ENCODE results near the gene TPD52L1.
A peak's percentile ranks its signal among the peaks of the same experiment; 100 is the strongest.
"Not testable (repeated sequence)": the region's sequence is repeated elsewhere in the genome, so short reads cannot be mapped to it uniquely, and the experiment has no call there.

Gene TPD52L1

GRCh38 chr6:125275779-125276178 is 122.2 kb downstream of the TPD52L1 start:
- DNase-seq, result no peak

GRCh38 chr6:125277838-125278237 is 124.3 kb downstream of the TPD52L1 start:
- DNase-seq, result no peak

GRCh38 chr6:125279961-125280360 is 126.4 kb downstream of the TPD52L1 start:
- no peak for DNase-seq

- DNase-seq, result not testable (repeated sequence)
Observed at GRCh38 chr6:125280370-125281035, 126.9 kb downstream of the TPD52L1 start.

GRCh38 chr6:125282470-125282869 is 128.9 kb downstream of the TPD52L1 start:
- DNase-seq, result not testable (repeated sequence)

GRCh38 chr6:125285353-125285752 is 131.8 kb downstream of the TPD52L1 start:
- no peak for DNase-seq

- DNase-seq, result no peak
Observed at GRCh38 chr6:125285936-125286335, 132.4 kb downstream of the TPD52L1 start.

- DNase-seq, result no peak
Observed at GRCh38 chr6:125287718-125288117, 134.1 kb downstream of the TPD52L1 start.

- no peak for DNase-seq
Observed at GRCh38 chr6:125293587-125293986, 140.0 kb downstream of the TPD52L1 start.

- DNase-seq, result no peak
Observed at GRCh38 chr6:125294036-125294435, 140.5 kb downstream of the TPD52L1 start.

- DNase-seq, result no peak
Observed at GRCh38 chr6:125294925-125295324, 141.4 kb downstream of the TPD52L1 start.

- no peak for DNase-seq
Observed at GRCh38 chr6:125296471-125296870, 142.9 kb downstream of the TPD52L1 start.

GRCh38 chr6:125299257-125299656 is 145.7 kb downstream of the TPD52L1 start:
- DNase-seq, result no peak

GRCh38 chr6:125300992-125301434 is 147.4 kb downstream of the TPD52L1 start:
- peak; percentile 60 for DNase-seq

- DNase-seq, result peak; percentile 49
Observed at GRCh38 chr6:125301435-125302391, 148.1 kb downstream of the TPD52L1 start, which contains the start of gene HDDC2. TSS of gene HDDC2 (minus strand) at chr6:125301967. CDS start at chr6:125301932, 35 bp downstream.

- no peak for DNase-seq
Observed at GRCh38 chr6:125302840-125303511, 149.4 kb downstream of the TPD52L1 start.

GRCh38 chr6:125303512-125303854 is 149.9 kb downstream of the TPD52L1 start:
- DNase-seq, result no peak

- DNase-seq, result no peak
Observed at GRCh38 chr6:125304970-125305660, 151.5 kb downstream of the TPD52L1 start.

- DNase-seq, result no peak
Observed at GRCh38 chr6:125306756-125307149, 153.2 kb downstream of the TPD52L1 start.

GRCh38 chr6:125307150-125307838 is 153.7 kb downstream of the TPD52L1 start:
- DNase-seq, result no peak

- no peak for DNase-seq
Observed at GRCh38 chr6:125307964-125308615, 154.5 kb downstream of the TPD52L1 start.

Measured in kidney glomerular epithelial cell (primary cell).